Activated CD4-positive, alpha-beta T cell treated with anti-CD3 and anti-CD28 coated beads, Interleukin-2, amount 50 U/mL, for 16 hours (primary cell): Measurements from ENCODE around the gene KRT78.

ENCODE experiments used
- DNase-seq: peaks from one replicate; pipeline ENCODE4 v3.0.0-alpha.2; 2020

Gene KRT78

GRCh38 chr12:52824741-52825410 lies 23.9 kb downstream of the KRT78 start:
- DNase-seq = no peak

GRCh38 chr12:52823761-52824450 lies 24.9 kb downstream of the KRT78 start:
- DNase-seq = no peak

GRCh38 chr12:52822771-52823510 lies 25.9 kb downstream of the KRT78 start:
- DNase-seq = no peak

- no peak for DNase-seq
These were observed 26.8 kb downstream of the KRT78 start for GRCh38 chr12:52821826-52822660.

GRCh38 chr12:52821071-52821730 lies 27.6 kb downstream of the KRT78 start:
- no peak for DNase-seq

- DNase-seq = no peak
These were observed 28.3 kb downstream of the KRT78 start for GRCh38 chr12:52820521-52820920.

GRCh38 chr12:52819731-52820510 lies 28.9 kb downstream of the KRT78 start:
- DNase-seq = no peak

- no peak for DNase-seq
These were observed 29.8 kb downstream of the KRT78 start for GRCh38 chr12:52818887-52819420.

GRCh38 chr12:52818388-52818787 lies 30.4 kb downstream of the KRT78 start:
- no peak for DNase-seq

GRCh38 chr12:52817699-52818238 lies 31.0 kb downstream of the KRT78 start:
- DNase-seq = no peak

GRCh38 chr12:52817003-52817698 lies 31.6 kb downstream of the KRT78 start:
- no peak for DNase-seq

- DNase-seq = no peak
These were observed 32.9 kb downstream of the KRT78 start for GRCh38 chr12:52815676-52816588.

GRCh38 chr12:52815161-52815560 lies 33.6 kb downstream of the KRT78 start:
- no peak for DNase-seq

- DNase-seq = no peak
These were observed 34.1 kb downstream of the KRT78 start for GRCh38 chr12:52814710-52815155.

GRCh38 chr12:52813885-52814709 lies 34.7 kb downstream of the KRT78 start, which contains the start of gene KRT4:
TSS of gene KRT4 (minus strand) at chr12:52814116. CDS start at chr12:52814058, 58 bp downstream.
- DNase-seq = no peak

GRCh38 chr12:52813203-52813819 lies 35.5 kb downstream of the KRT78 start:
- no peak for DNase-seq

GRCh38 chr12:52812749-52813148 lies 36.0 kb downstream of the KRT78 start:
- DNase-seq = no peak

GRCh38 chr12:52812073-52812400 lies 36.8 kb downstream of the KRT78 start:
- DNase-seq = no peak
